GM23248 (cell line): Measurements from ENCODE around the gene CACNB2.
"Not testable (repeated sequence)": the region's sequence is repeated elsewhere in the genome, so short reads cannot be mapped to it uniquely, and the experiment has no call there.

Experiments used
- EZH2 ChIP-seq: fragments of 200-600 bp; sonication (generic); IDR thresholded peaks from 2 replicates; pipeline ENCODE4 v1.6.1; 2018; ENCODE audit warnings: antibody characterized with exemption, mild to moderate bottlenecking; ENCODE audit not compliant: insufficient read depth, poor library complexity, severe bottlenecking
- EZH2phosphoT487 ChIP-seq: fragments of 200-600 bp; sonication (generic); IDR thresholded peaks from 2 replicates; pipeline ENCODE4 v1.6.1; 2018; ENCODE audit warnings: antibody characterized with exemption, moderate library complexity, mild to moderate bottlenecking, low read depth; ENCODE audit not compliant: insufficient read depth

DNA sequence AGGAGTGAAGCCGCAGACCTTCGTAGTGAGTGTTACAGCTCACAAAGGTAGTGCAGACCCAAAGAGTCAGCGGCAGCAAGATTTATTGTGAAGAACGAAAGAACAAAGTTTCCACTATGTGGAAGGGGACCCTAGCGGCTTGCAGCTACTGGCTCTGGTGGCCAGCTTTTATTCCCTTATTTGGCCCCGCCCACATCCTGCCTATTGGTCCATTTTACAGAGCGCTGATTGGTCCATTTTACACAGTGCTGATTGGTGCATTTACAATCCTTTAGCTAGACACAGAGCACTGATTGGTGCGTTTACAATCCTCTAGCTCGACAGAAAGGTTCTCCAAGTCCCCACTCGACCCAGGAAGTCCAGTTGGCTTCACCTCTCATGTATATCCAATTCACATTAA lies 446.4 kb downstream of the CACNB2 start:
- not testable (repeated sequence) for TF ChIP-seq EZH2, EZH2phosphoT487
